ENCODE measurements around the gene DVL2. TPM values are rescaled to one million over a fixed set of nuclear protein-coding genes. Genes with fewer than 3 reads are reported as not detected.
A peak's percentile ranks its signal among the peaks of the same experiment; 100 is the strongest.

The DVL2 gene
- total and polyA plus RNA-seq, 2 of the 13 experiments (the other 11 are each of a cell fraction or from before 2014, with no cell fraction given), result 5.7 to 38.2 TPM

DNA sequence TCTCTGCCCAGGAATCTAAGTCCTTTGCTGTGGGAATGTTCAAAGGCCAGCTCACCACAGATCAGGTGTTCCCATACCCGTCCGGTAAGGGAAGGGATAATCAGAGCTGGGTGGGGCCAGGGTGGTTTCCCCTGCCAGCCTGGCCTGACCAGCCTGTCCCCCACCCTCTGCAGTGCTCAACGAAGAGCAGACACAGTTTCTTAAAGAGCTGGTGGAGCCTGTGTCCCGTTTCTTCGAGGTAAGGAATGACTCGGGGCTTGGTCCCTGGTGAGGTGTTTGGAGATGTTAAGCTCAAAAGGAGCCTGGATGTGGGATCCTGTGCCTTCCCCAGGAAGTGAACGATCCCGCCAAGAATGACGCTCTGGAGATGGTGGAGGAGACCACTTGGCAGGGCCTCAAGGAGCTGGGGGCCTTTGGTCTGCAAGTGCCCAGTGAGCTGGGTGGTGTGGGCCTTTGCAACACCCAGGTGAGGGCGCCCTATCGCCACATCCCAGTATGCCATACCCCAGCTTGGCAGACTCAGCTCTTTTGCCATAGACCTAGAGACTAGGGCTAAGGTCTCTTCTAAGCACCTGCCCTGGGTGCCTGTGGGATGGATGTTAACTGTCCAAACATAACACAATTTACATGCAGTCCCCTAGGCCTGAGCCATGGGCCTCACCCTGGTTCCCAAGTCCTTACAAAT is 13.6 kb downstream of the DVL2 start (continued):
- TF ChIP-seq CENPBD1 (CRISPR knock-in tag; IDR thresholded peaks at IDR 0.05; ENCODE audit: borderline replicate concordance, low read depth) (no peak), NFE2L1 (CRISPR knock-in tag; IDR thresholded peaks at IDR 0.05; ENCODE audit: borderline replicate concordance) (no peak), THAP11 (CRISPR knock-in tag; IDR thresholded peaks at IDR 0.05) (peak; percentile 52; the same call in 1 of the 2 replicates), ZNF431 (CRISPR knock-in tag; IDR thresholded peaks at IDR 0.05; ENCODE audit: borderline replicate concordance, low read depth) (0 out of 2 replicates have a peak, but pooled peaks have one; percentile 26), RXRA (CRISPR knock-in tag; IDR thresholded peaks at IDR 0.05) (no peak), ZNF710 (CRISPR knock-in tag; IDR thresholded peaks at IDR 0.05; ENCODE audit: borderline replicate concordance) (no peak), CERS6 (CRISPR knock-in tag; IDR thresholded peaks at IDR 0.05) (no peak), ZNF446 (CRISPR knock-in tag; IDR thresholded peaks at IDR 0.05) (no peak), HNRNPK (IDR thresholded peaks at IDR 0.05; ENCODE audit: low read depth, low read length, poor library complexity, severe bottlenecking) (no peak), TBL1XR1 (IDR thresholded peaks at IDR 0.05; ENCODE audit: borderline replicate concordance, low read length, partially characterized antibody) (peak; percentile 6), NFKBIZ (CRISPR knock-in tag; IDR thresholded peaks at IDR 0.05) (no peak), KDM2A (CRISPR knock-in tag; IDR thresholded peaks at IDR 0.05; ENCODE audit: borderline replicate concordance, low read depth) (no peak), U2AF1 (optimal IDR thresholded peaks at IDR 0.05; ENCODE audit: low read depth, low read length) (no peak), GZF1 (CRISPR knock-in tag; IDR thresholded peaks at IDR 0.05) (no peak), ADNP (CRISPR knock-in tag; IDR thresholded peaks at IDR 0.05) (no peak), ZNF138 (CRISPR knock-in tag; IDR thresholded peaks at IDR 0.05; ENCODE audit: low read depth) (no peak), ZNF335 (CRISPR knock-in tag; IDR thresholded peaks at IDR 0.05) (no peak)
- TF ChIP-seq, protein P1, sequence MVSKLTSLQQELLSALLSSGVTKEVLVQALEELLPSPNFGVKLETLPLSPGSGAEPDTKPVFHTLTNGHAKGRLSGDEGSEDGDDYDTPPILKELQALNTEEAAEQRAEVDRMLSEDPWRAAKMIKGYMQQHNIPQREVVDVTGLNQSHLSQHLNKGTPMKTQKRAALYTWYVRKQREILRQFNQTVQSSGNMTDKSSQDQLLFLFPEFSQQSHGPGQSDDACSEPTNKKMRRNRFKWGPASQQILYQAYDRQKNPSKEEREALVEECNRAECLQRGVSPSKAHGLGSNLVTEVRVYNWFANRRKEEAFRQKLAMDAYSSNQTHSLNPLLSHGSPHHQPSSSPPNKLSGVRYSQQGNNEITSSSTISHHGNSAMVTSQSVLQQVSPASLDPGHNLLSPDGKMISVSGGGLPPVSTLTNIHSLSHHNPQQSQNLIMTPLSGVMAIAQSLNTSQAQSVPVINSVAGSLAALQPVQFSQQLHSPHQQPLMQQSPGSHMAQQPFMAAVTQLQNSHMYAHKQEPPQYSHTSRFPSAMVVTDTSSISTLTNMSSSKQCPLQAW (CRISPR knock-in tag; IDR thresholded peaks at IDR 0.05), result no peak
- TF ChIP-seq, protein P2, sequence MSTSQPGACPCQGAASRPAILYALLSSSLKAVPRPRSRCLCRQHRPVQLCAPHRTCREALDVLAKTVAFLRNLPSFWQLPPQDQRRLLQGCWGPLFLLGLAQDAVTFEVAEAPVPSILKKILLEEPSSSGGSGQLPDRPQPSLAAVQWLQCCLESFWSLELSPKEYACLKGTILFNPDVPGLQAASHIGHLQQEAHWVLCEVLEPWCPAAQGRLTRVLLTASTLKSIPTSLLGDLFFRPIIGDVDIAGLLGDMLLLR (CRISPR knock-in tag; IDR thresholded peaks at IDR 0.05), result no peak
- TF ChIP-seq, protein P3, sequence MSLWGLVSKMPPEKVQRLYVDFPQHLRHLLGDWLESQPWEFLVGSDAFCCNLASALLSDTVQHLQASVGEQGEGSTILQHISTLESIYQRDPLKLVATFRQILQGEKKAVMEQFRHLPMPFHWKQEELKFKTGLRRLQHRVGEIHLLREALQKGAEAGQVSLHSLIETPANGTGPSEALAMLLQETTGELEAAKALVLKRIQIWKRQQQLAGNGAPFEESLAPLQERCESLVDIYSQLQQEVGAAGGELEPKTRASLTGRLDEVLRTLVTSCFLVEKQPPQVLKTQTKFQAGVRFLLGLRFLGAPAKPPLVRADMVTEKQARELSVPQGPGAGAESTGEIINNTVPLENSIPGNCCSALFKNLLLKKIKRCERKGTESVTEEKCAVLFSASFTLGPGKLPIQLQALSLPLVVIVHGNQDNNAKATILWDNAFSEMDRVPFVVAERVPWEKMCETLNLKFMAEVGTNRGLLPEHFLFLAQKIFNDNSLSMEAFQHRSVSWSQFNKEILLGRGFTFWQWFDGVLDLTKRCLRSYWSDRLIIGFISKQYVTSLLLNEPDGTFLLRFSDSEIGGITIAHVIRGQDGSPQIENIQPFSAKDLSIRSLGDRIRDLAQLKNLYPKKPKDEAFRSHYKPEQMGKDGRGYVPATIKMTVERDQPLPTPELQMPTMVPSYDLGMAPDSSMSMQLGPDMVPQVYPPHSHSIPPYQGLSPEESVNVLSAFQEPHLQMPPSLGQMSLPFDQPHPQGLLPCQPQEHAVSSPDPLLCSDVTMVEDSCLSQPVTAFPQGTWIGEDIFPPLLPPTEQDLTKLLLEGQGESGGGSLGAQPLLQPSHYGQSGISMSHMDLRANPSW (CRISPR knock-in tag; IDR thresholded peaks at IDR 0.05; ENCODE audit: borderline replicate concordance), result no peak

Data from HepG2 (cell line).